K562 (cell line): ENCODE results near the gene TP73. TPM values are rescaled to one million over a fixed set of nuclear protein-coding genes. Genes with fewer than 3 reads are reported as not detected.
A peak's percentile ranks its signal among the peaks of the same experiment; 100 is the strongest.

Experiments
- ATF1 ChIP-seq, 2 experiments: fragments of 450-650 bp in 1 of 2; IDR thresholded peaks; 2 replicates each; pipeline ENCODE4 v1.6.1; 2016; ENCODE audit warnings: missing compliant biosample characterization in 1 of 2, missing genetic modification characterization in 1 of 2
- CHD4 ChIP-seq: fragments of 200-600 bp; sonication (generic); IDR thresholded peaks from 3 replicates; pipeline ENCODE4 v1.6.1; 2012; ENCODE audit warnings: low read depth, mild to moderate bottlenecking, mixed read lengths, low read length, inconsistent platforms; ENCODE audit not compliant: insufficient read depth, insufficient replicate concordance, poor library complexity, severe bottlenecking
- DIDO1 ChIP-seq: fragments of 450-650 bp; IDR thresholded peaks from 2 replicates; pipeline ENCODE4 v1.6.1; 2016; ENCODE audit warnings: low read depth, missing biosample characterization, missing genetic modification characterization
- HDAC1 ChIP-seq, 2 experiments: fragments of 450-650 bp; IDR thresholded peaks; 2 replicates each; pipeline ENCODE4 v1.6.1; 2016 to 2017; ENCODE audit warnings: inconsistent platforms in 1 of 2, mild to moderate bottlenecking in 1 of 2, moderate library complexity in 1 of 2
- MED1 ChIP-seq: sonication (generic); formaldehyde crosslinking; IDR thresholded peaks from 2 replicates; pipeline ENCODE4 v1.8.1; 2023; ENCODE audit warnings: missing genetic modification reagents, borderline replicate concordance
- NCOA2 ChIP-seq, 2 experiments: fragments of 450-650 bp; IDR thresholded peaks; 2 replicates each; pipeline ENCODE4 v1.6.1; 2018; ENCODE audit warnings: mild to moderate bottlenecking in 2 of 2, moderate library complexity in 1 of 2; ENCODE audit not compliant: partially characterized antibody in 2 of 2
- NR2F6 ChIP-seq: fragments of 450-650 bp; formaldehyde crosslinking; IDR thresholded peaks from 2 replicates; pipeline ENCODE4 v1.4.0; 2020; ENCODE audit warnings: mild to moderate bottlenecking
- RBM39 ChIP-seq: fragments of 200-400 bp; formaldehyde crosslinking; optimal IDR thresholded peaks from 2 replicates; pipeline ENCODE3; 2018; ENCODE audit warnings: low read depth, low read length
- ZNF445 ChIP-seq: fragments of 250-450 bp; sonication (Bioruptor Pico); IDR thresholded peaks from 2 replicates; pipeline ENCODE4 v1.4.0; 2020; ENCODE audit warnings: low read depth, mild to moderate bottlenecking, moderate library complexity
- polyA plus RNA-seq, 8 experiments: library from polyadenylated mRNA; depleted of rRNA in 4 of 8; stranded (reverse) in 5 of 8; unstranded in 3 of 8; fragments of >200 nt; fragmentation: Nextera tagmentation in 2 of 8; fragmentation: Illumina TruSeq in 1 of 8; extraction: Ambion mirVana in 2 of 8; extraction: Trizol in 1 of 8; gene quantifications; 2 replicates each; pipeline versions ENCODE4 v1.2.1 to v1.2.3, GENCODE V29; 2011 to 2014; ENCODE audit warnings: inconsistent platforms in 1 of 8, missing spikeins in 1 of 8
- total RNA-seq, 7 experiments: library from RNA; depleted of rRNA in 6 of 7; stranded (reverse); fragments of >200 nt in 6 of 7; fragmentation: Illumina TruSeq in 2 of 7; extraction: Trizol in 2 of 7; gene quantifications; 2 replicates each; pipeline versions ENCODE4 v1.2.1 to v1.2.3, GENCODE V29; 2011 to 2021; ENCODE audit warnings: low replicate concordance in 1 of 7
- TF ChIP-seq, protein P1 (sequence below): fragments of 450-650 bp; formaldehyde crosslinking; IDR thresholded peaks from 2 replicates; pipeline ENCODE4 v1.4.0; 2020; ENCODE audit warnings: mild to moderate bottlenecking, moderate library complexity
- TF ChIP-seq, protein P2 (sequence below): fragments of 450-650 bp; formaldehyde crosslinking; IDR thresholded peaks from 2 replicates; pipeline ENCODE4 v1.4.0; 2020; ENCODE audit warnings: mild to moderate bottlenecking, moderate library complexity
- TF ChIP-seq, protein P3 (sequence below), 2 experiments: fragments of 150-350 bp in 1 of 2; IDR thresholded peaks; 2 replicates each; pipeline ENCODE4 v1.6.1; 2012 to 2016; ENCODE audit warnings: low read depth in 2 of 2, low read length in 2 of 2, mild to moderate bottlenecking in 1 of 2, moderate library complexity in 1 of 2

The TP73 gene
- total and polyA plus RNA-seq, 9 of the 15 experiments (the other 6 are each of a cell fraction or from before 2014, with no cell fraction given), result 0.07 to 1.6 (median 0.40) TPM; not detected in 2

DNA sequence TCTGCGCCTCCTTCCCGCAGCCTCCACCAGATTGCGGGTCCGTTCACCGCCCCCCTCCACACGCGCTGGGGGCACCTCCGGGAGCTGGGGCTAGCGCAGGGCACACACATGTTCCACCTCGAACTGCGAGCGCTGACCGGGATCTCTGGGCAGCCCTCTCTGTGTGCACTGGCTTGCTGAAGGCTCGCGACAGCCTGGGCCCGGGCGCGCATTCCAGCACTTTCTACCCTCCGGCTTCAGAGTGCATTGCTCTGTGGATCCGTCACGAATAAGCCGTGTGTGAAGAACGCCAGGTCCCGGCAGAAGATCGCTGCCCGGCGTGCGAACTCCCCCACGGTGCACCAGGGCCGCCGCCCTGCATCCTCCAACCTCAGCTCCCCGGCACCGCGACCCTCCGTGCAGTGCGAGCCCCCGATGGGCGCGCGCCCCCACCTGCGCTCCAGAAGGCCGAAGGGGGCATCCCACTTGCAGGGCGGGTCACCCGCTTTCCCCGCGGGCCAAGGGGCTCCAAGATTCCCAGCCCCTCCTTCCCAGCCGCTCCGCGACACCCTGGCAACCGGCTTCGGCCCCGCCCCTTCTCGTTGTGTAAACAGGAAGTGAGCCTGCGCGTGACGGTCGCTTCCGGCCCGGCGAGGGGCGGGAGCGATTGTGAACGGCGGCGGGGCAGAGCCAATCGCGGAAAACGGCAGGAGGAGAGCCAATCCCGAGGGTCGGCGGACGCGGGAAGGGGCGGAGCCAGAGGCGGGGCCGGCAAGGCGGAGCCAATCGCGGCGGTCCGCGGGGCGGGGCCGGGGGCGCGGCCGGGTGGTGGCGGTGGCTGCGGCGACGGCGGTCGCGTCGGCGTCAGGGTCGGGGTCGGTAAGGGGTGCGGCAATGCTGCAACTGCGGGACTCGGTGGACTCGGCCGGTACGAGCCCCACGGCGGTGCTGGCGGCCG lies 27.8 kb upstream of the TP73 start, which contains the start of gene TPRG1L (continued):
- TF ChIP-seq NCOA2 (IDR thresholded peaks at IDR 0.05; ENCODE audit: partially characterized antibody in 2 of 2) (no peak), RBM39 (no peak), DIDO1 (tag) (no peak), NR2F6 (no peak), HDAC1 (IDR thresholded peaks at IDR 0.05) (peak in 1 of 2 experiments; percentile 91; a peak in 2 of 4 replicates), ATF1 (CRISPR knock-in tag; IDR thresholded peaks at IDR 0.05) (peak; percentile 10; the same call in 1 of the 2 replicates), ATF1 (tag; IDR thresholded peaks at IDR 0.05) (peak; percentile 89), MED1 (CRISPR knock-in tag) (no peak), ZNF445 (CRISPR knock-in tag) (no peak), CHD4 (peak; percentile 34)
- TF ChIP-seq, protein P1, sequence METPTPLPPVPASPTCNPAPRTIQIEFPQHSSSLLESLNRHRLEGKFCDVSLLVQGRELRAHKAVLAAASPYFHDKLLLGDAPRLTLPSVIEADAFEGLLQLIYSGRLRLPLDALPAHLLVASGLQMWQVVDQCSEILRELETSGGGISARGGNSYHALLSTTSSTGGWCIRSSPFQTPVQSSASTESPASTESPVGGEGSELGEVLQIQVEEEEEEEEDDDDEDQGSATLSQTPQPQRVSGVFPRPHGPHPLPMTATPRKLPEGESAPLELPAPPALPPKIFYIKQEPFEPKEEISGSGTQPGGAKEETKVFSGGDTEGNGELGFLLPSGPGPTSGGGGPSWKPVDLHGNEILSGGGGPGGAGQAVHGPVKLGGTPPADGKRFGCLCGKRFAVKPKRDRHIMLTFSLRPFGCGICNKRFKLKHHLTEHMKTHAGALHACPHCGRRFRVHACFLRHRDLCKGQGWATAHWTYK, result peak; percentile 15; the same call in 1 of the 2 replicates
- TF ChIP-seq, protein P2, sequence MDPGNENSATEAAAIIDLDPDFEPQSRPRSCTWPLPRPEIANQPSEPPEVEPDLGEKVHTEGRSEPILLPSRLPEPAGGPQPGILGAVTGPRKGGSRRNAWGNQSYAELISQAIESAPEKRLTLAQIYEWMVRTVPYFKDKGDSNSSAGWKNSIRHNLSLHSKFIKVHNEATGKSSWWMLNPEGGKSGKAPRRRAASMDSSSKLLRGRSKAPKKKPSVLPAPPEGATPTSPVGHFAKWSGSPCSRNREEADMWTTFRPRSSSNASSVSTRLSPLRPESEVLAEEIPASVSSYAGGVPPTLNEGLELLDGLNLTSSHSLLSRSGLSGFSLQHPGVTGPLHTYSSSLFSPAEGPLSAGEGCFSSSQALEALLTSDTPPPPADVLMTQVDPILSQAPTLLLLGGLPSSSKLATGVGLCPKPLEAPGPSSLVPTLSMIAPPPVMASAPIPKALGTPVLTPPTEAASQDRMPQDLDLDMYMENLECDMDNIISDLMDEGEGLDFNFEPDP, result no peak
- TF ChIP-seq, protein P3, sequence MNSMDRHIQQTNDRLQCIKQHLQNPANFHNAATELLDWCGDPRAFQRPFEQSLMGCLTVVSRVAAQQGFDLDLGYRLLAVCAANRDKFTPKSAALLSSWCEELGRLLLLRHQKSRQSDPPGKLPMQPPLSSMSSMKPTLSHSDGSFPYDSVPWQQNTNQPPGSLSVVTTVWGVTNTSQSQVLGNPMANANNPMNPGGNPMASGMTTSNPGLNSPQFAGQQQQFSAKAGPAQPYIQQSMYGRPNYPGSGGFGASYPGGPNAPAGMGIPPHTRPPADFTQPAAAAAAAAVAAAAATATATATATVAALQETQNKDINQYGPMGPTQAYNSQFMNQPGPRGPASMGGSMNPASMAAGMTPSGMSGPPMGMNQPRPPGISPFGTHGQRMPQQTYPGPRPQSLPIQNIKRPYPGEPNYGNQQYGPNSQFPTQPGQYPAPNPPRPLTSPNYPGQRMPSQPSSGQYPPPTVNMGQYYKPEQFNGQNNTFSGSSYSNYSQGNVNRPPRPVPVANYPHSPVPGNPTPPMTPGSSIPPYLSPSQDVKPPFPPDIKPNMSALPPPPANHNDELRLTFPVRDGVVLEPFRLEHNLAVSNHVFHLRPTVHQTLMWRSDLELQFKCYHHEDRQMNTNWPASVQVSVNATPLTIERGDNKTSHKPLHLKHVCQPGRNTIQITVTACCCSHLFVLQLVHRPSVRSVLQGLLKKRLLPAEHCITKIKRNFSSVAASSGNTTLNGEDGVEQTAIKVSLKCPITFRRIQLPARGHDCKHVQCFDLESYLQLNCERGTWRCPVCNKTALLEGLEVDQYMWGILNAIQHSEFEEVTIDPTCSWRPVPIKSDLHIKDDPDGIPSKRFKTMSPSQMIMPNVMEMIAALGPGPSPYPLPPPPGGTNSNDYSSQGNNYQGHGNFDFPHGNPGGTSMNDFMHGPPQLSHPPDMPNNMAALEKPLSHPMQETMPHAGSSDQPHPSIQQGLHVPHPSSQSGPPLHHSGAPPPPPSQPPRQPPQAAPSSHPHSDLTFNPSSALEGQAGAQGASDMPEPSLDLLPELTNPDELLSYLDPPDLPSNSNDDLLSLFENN (IDR thresholded peaks at IDR 0.05; ENCODE audit: low read depth in 2 of 2, low read length in 2 of 2), result no peak
